ENCODE data around the gene PRDM2.

Gene PRDM2

GRCh38 chr1:13700521-13701270, 708 bp downstream of the PRDM2 start:
- Histone ChIP-seq H3K4me3 (ENCODE audit: low read depth, low read length) (peak overlapping the region; percentile 75), H3K4me1 (ENCODE audit: control insufficient read depth, insufficient read depth, low read length) (peaks cover 11% of the 10 kb centered on the region; the same call in 1 of the 2 replicates), H3K27ac (ENCODE audit: low read depth, low read length) (no peak overlapping the region), H3K27me3 (ENCODE audit: control insufficient read depth, insufficient read depth, low read length) (peaks cover 29% of the 10 kb centered on the region), H3K9ac (ENCODE audit: low read depth, low read length) (peak overlapping the region; percentile 67; the same call in 1 of the 2 replicates), H3K36me3 (ENCODE audit: control insufficient read depth, insufficient read depth, low read length) (no peaks in the 10 kb centered on the region), H3K9me3 (ENCODE audit: control insufficient read depth, insufficient read depth, low read length) (no peaks in the 10 kb centered on the region)

DNA sequence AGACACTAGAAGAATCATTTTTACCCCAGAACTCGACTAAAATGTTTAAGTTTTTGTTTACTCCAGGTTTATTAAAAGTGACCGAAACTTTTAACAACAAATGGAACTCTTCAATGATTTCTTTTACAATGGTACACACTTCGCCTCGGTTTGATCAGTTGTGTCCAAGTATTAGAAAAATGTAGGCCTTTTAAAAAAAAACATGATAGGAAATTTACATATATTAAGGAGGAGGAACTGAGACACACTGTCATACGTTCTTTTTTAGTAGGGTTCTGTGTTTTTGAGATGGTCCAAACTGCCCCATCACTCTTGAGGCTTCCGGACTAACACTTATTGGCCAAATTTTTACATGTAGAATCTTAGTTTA, 1.3 kb downstream of the PRDM2 start:
- no peaks in the 10 kb centered on the region for H3K36me3 ChIP-seq (ENCODE audit: control insufficient read depth, insufficient read depth, low read length)
- no peak overlapping the region for H3K4me3 ChIP-seq (ENCODE audit: low read depth, low read length)
- no peak overlapping the region for H3K27ac ChIP-seq (ENCODE audit: low read depth, low read length)
- peaks cover 11% of the 10 kb centered on the region; the same call in 1 of the 2 replicates for H3K4me1 ChIP-seq (ENCODE audit: control insufficient read depth, insufficient read depth, low read length)
- H3K9ac ChIP-seq (ENCODE audit: low read depth, low read length), result no peak overlapping the region
- H3K9me3 ChIP-seq (ENCODE audit: control insufficient read depth, insufficient read depth, low read length), result no peaks in the 10 kb centered on the region
- peaks cover 27% of the 10 kb centered on the region for H3K27me3 ChIP-seq (ENCODE audit: control insufficient read depth, insufficient read depth, low read length)

DNA sequence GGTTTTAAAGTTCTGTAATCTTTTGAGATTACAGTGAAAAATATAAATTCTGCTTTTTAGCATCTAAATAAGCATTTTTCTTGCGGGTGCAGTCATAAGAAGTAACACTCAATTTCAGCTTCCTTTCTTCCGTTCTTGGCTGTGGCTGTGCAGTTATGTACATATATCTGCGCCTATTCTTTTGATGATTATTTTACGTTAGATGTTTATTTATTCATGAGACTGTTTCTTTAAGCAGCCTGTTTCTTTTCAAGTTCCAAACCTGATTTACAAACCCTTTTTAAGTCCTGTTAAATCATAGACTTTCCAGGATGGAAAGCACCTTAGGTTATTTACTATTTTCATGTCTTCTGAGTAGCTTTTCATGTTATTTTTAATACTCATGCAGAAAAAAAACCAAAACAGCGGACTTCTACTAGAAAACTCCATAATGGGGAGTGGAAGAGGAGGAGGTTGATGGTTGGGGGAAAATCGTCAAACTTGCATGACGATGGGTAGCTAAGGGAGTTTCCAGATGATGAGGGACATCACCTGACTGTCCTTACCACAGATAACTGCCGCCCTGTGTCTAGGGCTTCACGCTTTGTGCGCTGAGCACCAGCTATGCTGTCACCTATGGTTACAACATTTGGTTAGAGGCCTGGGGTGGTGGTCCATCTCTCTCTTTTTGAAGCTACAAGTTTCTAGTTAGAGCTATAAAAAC, 2.6 kb downstream of the PRDM2 start:
- Histone ChIP-seq H3K4me3 (ENCODE audit: low read depth, low read length) (no peak overlapping the region), H3K27ac (ENCODE audit: low read depth, low read length) (no peak overlapping the region)

DNA sequence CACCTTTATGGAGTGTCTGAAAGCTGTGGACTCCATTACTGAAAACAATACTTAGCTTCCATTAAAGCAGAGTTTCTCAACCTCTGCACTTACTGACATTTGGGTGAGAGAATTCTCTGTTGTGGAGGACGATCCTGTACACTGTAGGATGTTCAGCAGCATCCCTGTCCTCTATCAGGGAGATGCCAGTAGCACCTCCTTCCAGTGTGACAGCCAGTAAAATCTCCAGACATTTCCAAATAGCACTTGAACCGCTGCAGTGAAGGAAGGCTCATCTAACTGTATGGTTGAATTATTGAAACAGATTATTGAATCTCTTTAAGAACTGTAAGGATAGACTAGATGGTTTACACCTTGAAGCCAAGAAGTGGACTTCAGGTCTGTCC, 3.1 kb downstream of the PRDM2 start:
- Histone ChIP-seq H3K4me1 (ENCODE audit: control insufficient read depth, insufficient read depth, low read length) (peaks cover 11% of the 10 kb centered on the region; the same call in 1 of the 2 replicates), H3K9ac (ENCODE audit: low read depth, low read length) (no peak overlapping the region), H3K36me3 (ENCODE audit: control insufficient read depth, insufficient read depth, low read length) (no peaks in the 10 kb centered on the region), H3K9me3 (ENCODE audit: control insufficient read depth, insufficient read depth, low read length) (no peaks in the 10 kb centered on the region), H3K27me3 (ENCODE audit: control insufficient read depth, insufficient read depth, low read length) (peaks cover 25% of the 10 kb centered on the region), H3K27ac (ENCODE audit: low read depth, low read length) (no peak overlapping the region), H3K4me3 (ENCODE audit: low read depth, low read length) (no peak overlapping the region)

More for the DNA sequence above, 2.6 kb downstream of the PRDM2 start:
- no peak overlapping the region for H3K9ac ChIP-seq (ENCODE audit: low read depth, low read length)
- H3K4me1 ChIP-seq (ENCODE audit: control insufficient read depth, insufficient read depth, low read length), result peaks cover 11% of the 10 kb centered on the region; the same call in 1 of the 2 replicates
- H3K36me3 ChIP-seq (ENCODE audit: control insufficient read depth, insufficient read depth, low read length), result no peaks in the 10 kb centered on the region
- no peaks in the 10 kb centered on the region for H3K9me3 ChIP-seq (ENCODE audit: control insufficient read depth, insufficient read depth, low read length)
- H3K27me3 ChIP-seq (ENCODE audit: control insufficient read depth, insufficient read depth, low read length), result peaks cover 27% of the 10 kb centered on the region

- Histone ChIP-seq H3K27ac (ENCODE audit: low read depth, low read length) (no peak overlapping the region), H3K27me3 (ENCODE audit: control insufficient read depth, insufficient read depth, low read length) (peaks cover 24% of the 10 kb centered on the region), H3K9me3 (ENCODE audit: control insufficient read depth, insufficient read depth, low read length) (no peaks in the 10 kb centered on the region), H3K36me3 (ENCODE audit: control insufficient read depth, insufficient read depth, low read length) (no peaks in the 10 kb centered on the region), H3K4me3 (ENCODE audit: low read depth, low read length) (no peak overlapping the region), H3K4me1 (ENCODE audit: control insufficient read depth, insufficient read depth, low read length) (peaks cover 11% of the 10 kb centered on the region; the same call in 1 of the 2 replicates), H3K9ac (ENCODE audit: low read depth, low read length) (no peak overlapping the region)
Measured at GRCh38 chr1:13703558-13704490, 3.8 kb downstream of the PRDM2 start.

DNA sequence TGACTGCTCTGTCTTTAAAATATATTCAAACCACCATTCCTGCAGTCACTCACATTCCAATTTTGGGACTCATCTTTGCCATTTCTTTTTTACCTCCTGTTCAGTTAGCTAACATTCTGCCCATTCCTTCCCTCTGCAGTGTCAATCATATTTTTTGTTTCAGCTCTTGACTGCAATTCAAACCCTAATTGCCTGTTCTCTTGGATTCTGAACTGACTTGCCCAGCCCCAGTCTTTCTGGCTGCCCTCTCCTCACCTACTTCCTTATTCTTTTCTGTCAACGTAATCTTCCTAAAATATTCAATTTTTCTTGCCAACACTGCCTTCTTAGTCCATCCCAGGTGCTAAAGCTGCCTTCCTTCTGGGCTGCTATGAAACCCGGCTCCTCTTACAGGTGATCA, 6.1 kb downstream of the PRDM2 start:
- Histone ChIP-seq H3K27me3 (ENCODE audit: control insufficient read depth, insufficient read depth, low read length) (peaks cover 9% of the 10 kb centered on the region), H3K9me3 (ENCODE audit: control insufficient read depth, insufficient read depth, low read length) (no peaks in the 10 kb centered on the region), H3K27ac (ENCODE audit: low read depth, low read length) (no peak overlapping the region), H3K4me3 (ENCODE audit: low read depth, low read length) (no peak overlapping the region), H3K4me1 (ENCODE audit: control insufficient read depth, insufficient read depth, low read length) (peaks cover 8% of the 10 kb centered on the region; the same call in 1 of the 2 replicates), H3K36me3 (ENCODE audit: control insufficient read depth, insufficient read depth, low read length) (no peaks in the 10 kb centered on the region), H3K9ac (ENCODE audit: low read depth, low read length) (no peak overlapping the region)

DNA sequence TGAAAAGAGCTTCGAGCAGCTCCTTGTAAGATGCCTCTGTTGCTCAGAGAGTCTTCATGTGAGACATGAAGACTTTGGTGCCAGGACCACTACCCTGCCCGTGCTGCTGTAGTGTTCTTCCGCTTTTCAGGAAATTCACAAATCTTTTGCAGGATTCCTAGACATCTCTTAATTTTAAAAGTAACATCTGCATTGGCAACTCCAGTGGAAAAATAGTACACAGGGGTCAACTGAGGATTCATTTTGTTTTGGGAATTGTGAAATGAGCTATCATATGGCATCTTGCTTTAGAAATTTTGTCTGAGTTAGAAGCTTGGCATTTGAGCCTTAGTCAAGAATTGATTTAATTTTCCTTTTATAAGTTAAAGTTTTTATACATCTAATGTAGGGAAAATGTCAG, 7.2 kb downstream of the PRDM2 start:
- Histone ChIP-seq H3K27ac (ENCODE audit: low read depth, low read length) (no peak overlapping the region), H3K9me3 (ENCODE audit: control insufficient read depth, insufficient read depth, low read length) (no peaks in the 10 kb centered on the region), H3K9ac (ENCODE audit: low read depth, low read length) (no peak overlapping the region), H3K27me3 (ENCODE audit: control insufficient read depth, insufficient read depth, low read length) (no peaks in the 10 kb centered on the region), H3K4me1 (ENCODE audit: control insufficient read depth, insufficient read depth, low read length) (peaks cover 8% of the 10 kb centered on the region; the same call in 1 of the 2 replicates), H3K36me3 (ENCODE audit: control insufficient read depth, insufficient read depth, low read length) (no peaks in the 10 kb centered on the region), H3K4me3 (ENCODE audit: low read depth, low read length) (no peak overlapping the region)

- Histone ChIP-seq H3K4me3 (ENCODE audit: low read depth, low read length) (no peak overlapping the region), H3K9ac (ENCODE audit: low read depth, low read length) (no peak overlapping the region), H3K4me1 (ENCODE audit: control insufficient read depth, insufficient read depth, low read length) (peaks cover 5% of the 10 kb centered on the region; the same call in 1 of the 2 replicates), H3K27me3 (ENCODE audit: control insufficient read depth, insufficient read depth, low read length) (no peaks in the 10 kb centered on the region), H3K36me3 (ENCODE audit: control insufficient read depth, insufficient read depth, low read length) (no peaks in the 10 kb centered on the region), H3K27ac (ENCODE audit: low read depth, low read length) (no peak overlapping the region), H3K9me3 (ENCODE audit: control insufficient read depth, insufficient read depth, low read length) (no peaks in the 10 kb centered on the region)
Measured at GRCh38 chr1:13708380-13708982, 8.5 kb downstream of the PRDM2 start.

GRCh38 chr1:13710086-13710485, 10.1 kb downstream of the PRDM2 start:
- no peaks in the 10 kb centered on the region for H3K4me1 ChIP-seq (ENCODE audit: control insufficient read depth, insufficient read depth, low read length)
- H3K4me3 ChIP-seq (ENCODE audit: low read depth, low read length), result no peak overlapping the region
- no peaks in the 10 kb centered on the region for H3K36me3 ChIP-seq (ENCODE audit: control insufficient read depth, insufficient read depth, low read length)
- H3K9ac ChIP-seq (ENCODE audit: low read depth, low read length), result no peak overlapping the region
- H3K9me3 ChIP-seq (ENCODE audit: control insufficient read depth, insufficient read depth, low read length), result no peaks in the 10 kb centered on the region
- no peaks in the 10 kb centered on the region for H3K27me3 ChIP-seq (ENCODE audit: control insufficient read depth, insufficient read depth, low read length)
- H3K27ac ChIP-seq (ENCODE audit: low read depth, low read length), result no peak overlapping the region

DNA sequence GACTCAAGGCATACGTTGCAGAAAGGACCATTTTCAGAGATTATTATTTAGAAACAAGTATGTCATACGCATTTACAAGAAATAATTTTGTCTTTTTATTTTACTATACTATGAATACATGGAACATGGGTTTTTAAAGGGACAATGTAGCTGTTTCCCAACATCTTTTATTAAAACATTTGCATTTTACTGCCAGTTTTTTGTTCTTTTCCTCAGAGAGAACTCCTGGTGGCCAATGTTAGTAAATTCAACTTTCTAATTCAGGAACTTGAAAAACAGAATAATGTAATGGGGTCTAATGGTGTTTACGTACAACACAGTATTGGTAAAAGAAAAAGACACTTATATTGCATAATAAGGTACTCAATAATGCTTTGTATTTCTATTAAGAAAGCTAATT, 14.9 kb downstream of the PRDM2 start:
- Histone ChIP-seq H3K9ac (ENCODE audit: low read depth, low read length) (no peak overlapping the region), H3K27me3 (ENCODE audit: control insufficient read depth, insufficient read depth, low read length) (peaks cover 18% of the 10 kb centered on the region), H3K4me3 (ENCODE audit: low read depth, low read length) (no peak overlapping the region), H3K9me3 (ENCODE audit: control insufficient read depth, insufficient read depth, low read length) (no peaks in the 10 kb centered on the region), H3K4me1 (ENCODE audit: control insufficient read depth, insufficient read depth, low read length) (no peaks in the 10 kb centered on the region), H3K27ac (ENCODE audit: low read depth, low read length) (no peak overlapping the region), H3K36me3 (ENCODE audit: control insufficient read depth, insufficient read depth, low read length) (no peaks in the 10 kb centered on the region)
